DND-41 (cell line): Measurements from ENCODE around the gene MESP2.

Source experiments
- CTCF ChIP-seq: IDR thresholded peaks from 2 replicates; pipeline ENCODE4 v1.5.1; 2012; ENCODE audit warnings: borderline replicate concordance, low read length, moderate library complexity, mild to moderate bottlenecking; ENCODE audit not compliant: poor library complexity, severe bottlenecking; ENCODE audit errors: extremely low read depth
- EZH2 ChIP-seq: IDR thresholded peaks from 3 replicates; pipeline ENCODE4 v1.6.1; 2012; ENCODE audit warnings: borderline replicate concordance, low read depth, mild to moderate bottlenecking, moderate library complexity, low read length, inconsistent platforms; ENCODE audit not compliant: severe bottlenecking

DNA sequence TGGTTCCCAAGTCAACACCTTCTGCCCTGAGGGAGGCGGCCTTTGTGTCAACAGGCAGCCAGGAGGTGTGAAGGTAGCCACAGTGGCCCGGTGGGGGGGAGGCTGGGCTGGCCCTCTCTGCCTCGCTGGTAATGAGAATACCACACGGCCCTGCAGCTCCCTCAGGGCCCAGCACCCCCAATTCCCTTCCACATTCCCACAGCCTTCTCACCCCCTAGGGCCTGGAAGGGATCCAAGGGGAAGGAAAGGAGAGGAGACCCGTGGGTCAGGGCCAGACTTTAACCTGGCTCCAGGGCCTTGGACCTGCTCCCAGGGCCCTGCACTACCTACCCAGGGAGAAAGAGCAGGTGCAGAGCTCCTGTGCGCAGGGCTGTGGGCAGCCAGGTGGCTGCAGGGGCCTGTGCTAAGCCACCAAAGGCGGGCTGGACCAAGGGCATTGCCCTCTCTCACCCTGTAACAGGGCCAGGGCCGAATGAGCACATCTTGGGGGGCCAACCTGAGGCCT lies 8.7 kb upstream of the MESP2 start:
- no peak for TF ChIP-seq CTCF
- no peak for TF ChIP-seq EZH2
